ENCODE results near the gene TUFM. TPM values are rescaled to one million over a fixed set of nuclear protein-coding genes. Genes with fewer than 3 reads are reported as not detected.

TUFM gene
- total RNA-seq, 1 donor from 2014 or later, result 189 TPM

- H3K4me1 Mint-ChIP-seq, result peaks cover 24% of the 10 kb centered on the region
- peak overlapping the region; percentile 98 for H3K27ac Mint-ChIP-seq
- H3K36me3 Mint-ChIP-seq (ENCODE audit: low read depth), result peaks cover 46% of the 10 kb centered on the region
- DNase-seq, result no peak
- H3K27me3 Mint-ChIP-seq, result no peaks in the 10 kb centered on the region
- intact Hi-C loops (cut with micrococcal nuclease), result no loop called here
- TF ChIP-seq, protein P1, sequence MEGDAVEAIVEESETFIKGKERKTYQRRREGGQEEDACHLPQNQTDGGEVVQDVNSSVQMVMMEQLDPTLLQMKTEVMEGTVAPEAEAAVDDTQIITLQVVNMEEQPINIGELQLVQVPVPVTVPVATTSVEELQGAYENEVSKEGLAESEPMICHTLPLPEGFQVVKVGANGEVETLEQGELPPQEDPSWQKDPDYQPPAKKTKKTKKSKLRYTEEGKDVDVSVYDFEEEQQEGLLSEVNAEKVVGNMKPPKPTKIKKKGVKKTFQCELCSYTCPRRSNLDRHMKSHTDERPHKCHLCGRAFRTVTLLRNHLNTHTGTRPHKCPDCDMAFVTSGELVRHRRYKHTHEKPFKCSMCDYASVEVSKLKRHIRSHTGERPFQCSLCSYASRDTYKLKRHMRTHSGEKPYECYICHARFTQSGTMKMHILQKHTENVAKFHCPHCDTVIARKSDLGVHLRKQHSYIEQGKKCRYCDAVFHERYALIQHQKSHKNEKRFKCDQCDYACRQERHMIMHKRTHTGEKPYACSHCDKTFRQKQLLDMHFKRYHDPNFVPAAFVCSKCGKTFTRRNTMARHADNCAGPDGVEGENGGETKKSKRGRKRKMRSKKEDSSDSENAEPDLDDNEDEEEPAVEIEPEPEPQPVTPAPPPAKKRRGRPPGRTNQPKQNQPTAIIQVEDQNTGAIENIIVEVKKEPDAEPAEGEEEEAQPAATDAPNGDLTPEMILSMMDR (IDR thresholded peaks at IDR 0.05), result no peak
- H3K4me3 Mint-ChIP-seq, result peak overlapping the region; percentile 98
- POLR2A ChIA-PET, result interaction anchor here (0.6 to 6.7 kb wide), 7 partner anchors 19 to 67 kb away, joined by 3 to 113 read pairs (median 6); partner anchors contain the start of genes ATXN2L, CD19 and TUFM
- no peaks in the 10 kb centered on the region for H3K9me3 Mint-ChIP-seq
- CTCF ChIA-PET, result interaction anchor here (1.1 to 4.1 kb wide), 3 partner anchors 10 to 80 kb away, joined by 4 to 25 read pairs (median 4); partner anchors contain the start of gene TUFM
- no peak for ATAC-seq (ENCODE audit: low read depth)
Measured at GRCh38 chr16:28865001-28865688, 19.0 kb upstream of the TUFM start.

DNA sequence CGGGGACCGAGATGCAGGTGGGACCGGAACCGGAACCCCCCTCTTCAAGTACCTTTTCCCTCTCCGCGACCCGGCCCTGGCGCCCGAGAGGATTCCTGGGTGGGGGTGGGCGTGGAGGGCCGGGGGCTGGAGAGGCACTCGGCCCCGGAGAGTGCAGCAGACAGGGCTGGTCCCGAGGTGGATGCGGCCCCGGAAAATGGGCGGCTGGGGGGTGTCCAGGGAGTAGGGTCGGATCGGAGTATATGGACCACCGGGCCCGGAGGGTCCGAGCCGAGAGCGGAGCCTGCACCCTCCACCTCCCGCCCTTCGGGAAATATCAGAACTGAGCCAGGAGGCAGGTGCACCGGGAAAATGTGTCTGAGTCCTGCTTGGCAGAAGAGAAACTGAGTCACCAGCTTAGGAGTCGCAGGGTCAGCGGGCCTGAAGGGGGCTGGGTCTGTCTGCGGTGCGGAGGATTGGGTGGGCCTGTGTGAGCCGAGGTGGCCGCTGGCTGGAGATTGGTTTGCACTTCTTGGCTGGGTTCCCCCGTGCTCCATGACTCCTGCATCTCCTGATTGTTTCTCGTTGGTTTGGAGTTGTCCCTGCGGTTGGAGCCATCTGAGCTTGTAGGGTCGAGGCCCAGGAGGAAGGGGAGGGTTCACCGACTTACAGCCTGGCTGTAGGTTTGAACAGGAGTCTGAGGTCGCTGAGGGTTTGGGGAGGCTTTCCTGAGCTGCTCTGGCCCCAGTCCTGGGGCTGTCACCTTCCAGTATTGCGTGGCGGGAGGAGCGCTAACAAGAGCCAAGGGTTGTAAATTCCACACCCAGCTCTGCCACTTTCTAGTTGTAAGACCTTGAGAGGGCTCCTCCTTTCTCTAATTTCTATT is 18.0 kb upstream of the TUFM start:
- Mint-ChIP-seq H3K27me3 (no peaks in the 10 kb centered on the region), H3K36me3 (ENCODE audit: low read depth) (peaks cover 36% of the 10 kb centered on the region), H3K4me1 (peaks cover 24% of the 10 kb centered on the region), H3K4me3 (peak overlapping the region; percentile 98), H3K27ac (peak overlapping the region; percentile 98), H3K9me3 (no peaks in the 10 kb centered on the region)
- TF ChIP-seq, protein P1 (IDR thresholded peaks at IDR 0.05), result no peak
- CTCF ChIA-PET, result interaction anchor here (1.1 to 4.1 kb wide), 4 partner anchors 11 to 81 kb away, joined by 4 to 25 read pairs (median 6); partner anchors contain the start of gene TUFM
- DNase-seq, result no peak
- intact Hi-C loops (cut with micrococcal nuclease), result loop anchor here (1.0 to 5.0 kb wide), 7 partner anchors 15 to 372 kb away; partner anchors contain the start of genes APOBR, ATP2A1, CLN3 and NFATC2IP
- POLR2A ChIA-PET, result interaction anchor here (0.7 to 6.7 kb wide), 17 partner anchors 9 to 110 kb away, joined by 3 to 113 read pairs (median 10); partner anchors contain the start of genes ATP2A1, ATXN2L, CD19 and NFATC2IP
- ATAC-seq (ENCODE audit: low read depth), result no peak

DNA sequence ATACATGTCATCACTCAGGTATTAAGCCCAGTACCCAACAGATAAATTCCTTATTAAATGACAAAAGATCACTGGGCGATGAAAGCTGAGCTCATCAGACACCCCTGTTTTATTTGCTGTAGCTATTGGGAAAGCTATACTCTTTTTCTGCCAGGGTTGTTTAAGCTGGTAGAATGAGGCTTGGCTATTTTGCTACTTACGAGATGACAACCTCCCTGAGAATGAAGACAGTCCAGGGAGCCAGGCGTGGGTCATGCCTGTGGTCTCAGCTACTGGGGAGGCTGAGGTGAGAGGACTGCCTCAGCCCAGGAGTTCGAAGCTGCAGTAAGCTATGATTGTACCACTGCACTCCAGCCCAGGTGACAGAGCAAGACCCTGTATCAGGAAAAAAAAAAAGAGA is 13.2 kb upstream of the TUFM start:
- Mint-ChIP-seq H3K4me3 (no peak overlapping the region), H3K27ac (no peak overlapping the region), H3K4me1 (peaks cover 8% of the 10 kb centered on the region), H3K9me3 (no peaks in the 10 kb centered on the region), H3K27me3 (no peaks in the 10 kb centered on the region), H3K36me3 (ENCODE audit: low read depth) (peaks cover 7% of the 10 kb centered on the region)
- ChIA-PET POLR2A (interaction anchor here (0.7 to 1.1 kb wide), 5 partner anchors 11 to 52 kb away, joined by 3 to 4 read pairs (median 3); partner anchors contain the start of gene TUFM), CTCF (interaction anchor here (1.4 kb wide), 1 partner anchor 86 kb away, joined by 3 read pairs; no protein-coding TSS in a partner anchor)
- TF ChIP-seq, protein P1 (IDR thresholded peaks at IDR 0.05), result no peak
- no peak for ATAC-seq (ENCODE audit: low read depth)
- intact Hi-C loops (cut with micrococcal nuclease), result no loop called here
- no peak for DNase-seq

DNA sequence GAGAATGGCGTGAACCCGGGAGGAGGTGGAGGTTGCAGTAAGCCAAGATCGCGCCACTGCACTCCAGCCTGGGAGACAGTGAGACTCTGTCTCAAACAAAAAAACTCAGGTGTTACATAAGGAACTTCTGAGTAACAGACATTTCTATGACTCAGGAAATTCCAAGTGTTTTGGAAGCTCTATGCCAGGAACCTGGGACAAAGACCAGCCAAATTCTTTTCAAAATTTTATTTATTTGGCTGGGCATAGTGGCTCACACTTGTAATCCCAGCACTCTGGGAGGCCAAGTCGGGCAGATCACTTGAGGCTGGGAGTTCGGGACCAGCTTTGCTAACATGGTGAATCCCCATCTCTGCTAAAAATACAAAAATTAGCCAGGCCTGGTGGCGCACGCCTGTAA is 12.3 kb upstream of the TUFM start:
- intact Hi-C loops (cut with micrococcal nuclease), result no loop called here
- DNase-seq, result no peak
- TF ChIP-seq, protein P1 (IDR thresholded peaks at IDR 0.05), result no peak
- Mint-ChIP-seq H3K4me3 (no peak overlapping the region), H3K36me3 (ENCODE audit: low read depth) (peaks cover 4% of the 10 kb centered on the region), H3K27ac (no peak overlapping the region), H3K9me3 (no peaks in the 10 kb centered on the region), H3K27me3 (no peaks in the 10 kb centered on the region), H3K4me1 (peaks cover 6% of the 10 kb centered on the region)
- ChIA-PET CTCF (interaction anchor here (1.4 kb wide), 1 partner anchor 87 kb away, joined by 3 read pairs; no protein-coding TSS in a partner anchor), POLR2A (interaction anchor here (1.1 kb wide), 2 partner anchors 30 to 53 kb away, joined by 3 to 4 read pairs; no protein-coding TSS in a partner anchor)
- ATAC-seq (ENCODE audit: low read depth), result no peak
